Ectodermal cell (in vitro differentiated cells): ENCODE data around the gene SEZ6. TPM values are rescaled to one million over a fixed set of nuclear protein-coding genes. Genes with fewer than 3 reads are reported as not detected.

Source experiments
- H3K27ac ChIP-seq: 2 replicates; pipeline ENCODE4 v1.7.0; 2013; ENCODE audit warnings: mild to moderate bottlenecking, low read depth, low read length; ENCODE audit not compliant: insufficient read depth, poor library complexity, severe bottlenecking
- H3K27me3 ChIP-seq: 2 replicates; pipeline ENCODE4 v1.7.0; 2013; ENCODE audit warnings: mild to moderate bottlenecking, low read length; ENCODE audit not compliant: insufficient read depth, control insufficient read depth, poor library complexity, severe bottlenecking
- H3K36me3 ChIP-seq: one replicate; pipeline ENCODE4 v1.7.0; 2013; ENCODE audit warnings: low read length; ENCODE audit not compliant: control insufficient read depth, insufficient read depth
- H3K4me1 ChIP-seq: one replicate; pipeline ENCODE4 v1.7.0; 2013; ENCODE audit warnings: low read length; ENCODE audit not compliant: control insufficient read depth, insufficient read depth
- H3K4me3 ChIP-seq: 2 replicates; pipeline ENCODE4 v1.7.0; 2013; ENCODE audit warnings: low read depth, low read length, control low read depth; ENCODE audit not compliant: insufficient read depth
- H3K9me3 ChIP-seq: 2 replicates; pipeline ENCODE4 v1.7.0; 2013; ENCODE audit warnings: mild to moderate bottlenecking, low read length, moderate library complexity; ENCODE audit not compliant: control insufficient read depth
- whole genome bisulfite sequencing, 2 experiments: methylation state at CpG; one replicate each; pipeline ENCODE4 v1.1.7; 2013; ENCODE audit warnings: missing lambda C conversion rate in 2 of 2; 5-methylcytosine and 5-hydroxymethylcytosine counted together
- polyA plus RNA-seq, 4 experiments: library from polyadenylated mRNA; stranded (reverse); fragments of 50-300 nt; gene quantifications; one replicate each; pipeline ENCODE4 v1.2.3, GENCODE V29; 2013

Gene SEZ6
- 47.8 TPM for polyA plus RNA-seq (2013, experiment 1 of 4)
- 37.3 TPM for polyA plus RNA-seq (2013, experiment 2 of 4)
- polyA plus RNA-seq (2013, experiment 3 of 4) = 28.5 TPM
- 26.5 TPM for polyA plus RNA-seq (2013, experiment 4 of 4)

DNA sequence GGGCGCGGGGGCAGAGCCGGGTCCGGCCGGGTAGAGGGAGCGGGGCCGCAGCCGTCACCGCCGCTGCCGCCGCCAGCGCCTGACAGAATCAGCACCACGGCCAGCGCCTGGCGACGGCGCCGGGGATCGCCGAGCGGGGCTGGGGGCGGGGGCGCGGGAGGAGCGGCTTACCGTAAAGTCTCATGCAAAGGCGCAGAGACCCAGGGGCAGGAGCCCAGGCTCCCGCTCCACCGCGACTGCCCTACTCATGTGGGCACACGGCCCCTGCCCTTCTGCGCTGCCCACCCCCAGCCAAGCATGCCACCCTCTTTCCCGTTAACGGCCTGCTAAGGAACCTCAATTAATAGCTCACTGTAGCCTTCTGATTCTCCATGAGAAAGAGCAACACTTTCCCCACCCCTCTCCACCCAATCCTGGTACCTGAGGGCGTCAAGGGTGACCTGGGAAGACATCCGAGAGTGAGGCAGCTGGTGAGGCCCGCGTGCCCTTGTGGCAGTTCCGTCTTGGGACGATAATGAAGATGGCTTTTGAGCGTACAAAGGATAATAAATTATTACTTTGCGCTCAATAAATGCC is at the start of gene SEZ6:
TSS of gene SEZ6 (minus strand) at position 98 of the 576 bp plus-strand sequence. CDS start 164 bp downstream, outside the sequence.
- WGBS, 2 experiments = 5 to 6% methylated on average over 43 of the region's 43 CpGs
- peaks cover 50% of the 10 kb centered on the region for H3K4me1 ChIP-seq
- H3K36me3 ChIP-seq = no peaks in the 10 kb centered on the region
- peak within 1 kb of the TSS; percentile 36 for H3K4me3 ChIP-seq
- no peaks in the 10 kb centered on the region for H3K9me3 ChIP-seq
- H3K27me3 ChIP-seq = peaks cover 36% of the 10 kb centered on the region
- no peak within 1 kb of the TSS for H3K27ac ChIP-seq

DNA sequence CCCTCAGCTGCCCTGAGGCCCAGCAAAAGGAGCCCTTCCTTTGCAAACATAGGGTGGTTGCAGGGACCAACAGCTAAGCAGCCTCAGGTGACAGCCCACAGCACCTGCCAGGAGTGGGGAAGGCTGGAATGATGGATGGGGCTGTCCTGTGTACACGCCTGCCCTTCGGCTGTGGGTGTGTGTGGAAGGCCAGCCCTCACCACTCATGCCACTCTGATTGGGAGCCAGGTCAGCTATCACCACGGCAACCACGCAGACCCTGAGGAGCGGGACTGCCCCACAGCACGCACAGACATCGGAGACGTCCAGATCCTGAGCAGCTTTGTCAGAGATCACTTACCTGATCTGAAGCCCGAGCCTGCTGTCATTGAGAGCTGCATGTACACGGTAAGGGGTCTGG is 49.0 kb upstream of the SEZ6 start:
- H3K27ac ChIP-seq = no peak overlapping the region
- H3K4me3 ChIP-seq = no peak overlapping the region
- no peaks in the 10 kb centered on the region for H3K27me3 ChIP-seq
- H3K9me3 ChIP-seq = no peaks in the 10 kb centered on the region
- WGBS, 2 experiments = 88 to 89% methylated on average over 10 of the region's 10 CpGs
- H3K36me3 ChIP-seq = no peaks in the 10 kb centered on the region
- peaks cover 21% of the 10 kb centered on the region for H3K4me1 ChIP-seq

DNA sequence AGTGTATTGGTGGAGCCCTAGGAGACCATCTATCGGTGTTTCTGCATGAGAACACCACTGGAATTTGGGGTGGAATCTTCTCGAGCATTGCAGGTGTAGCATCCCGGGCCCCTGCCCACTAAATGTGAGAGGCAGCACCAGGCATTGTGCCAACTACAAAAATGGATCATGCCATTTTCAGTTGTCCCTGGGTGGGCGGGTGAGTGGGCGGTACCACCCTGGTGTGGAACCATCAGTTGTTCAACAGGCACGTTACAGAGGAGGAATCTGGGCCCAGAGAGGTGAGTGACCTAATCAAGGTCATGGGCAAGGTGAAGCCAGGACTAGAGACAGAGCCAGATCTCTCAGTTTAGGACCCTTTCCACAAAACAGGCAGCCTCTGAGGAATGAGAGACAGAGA is 45.9 kb upstream of the SEZ6 start:
- Histone ChIP-seq H3K27me3 (no peaks in the 10 kb centered on the region), H3K4me1 (peaks cover 40% of the 10 kb centered on the region), H3K27ac (peak overlapping the region; percentile 20), H3K9me3 (no peaks in the 10 kb centered on the region), H3K4me3 (no peak overlapping the region), H3K36me3 (no peaks in the 10 kb centered on the region)
- WGBS, 2 experiments = 89 to 91% methylated on average over 6 of the region's 6 CpGs

DNA sequence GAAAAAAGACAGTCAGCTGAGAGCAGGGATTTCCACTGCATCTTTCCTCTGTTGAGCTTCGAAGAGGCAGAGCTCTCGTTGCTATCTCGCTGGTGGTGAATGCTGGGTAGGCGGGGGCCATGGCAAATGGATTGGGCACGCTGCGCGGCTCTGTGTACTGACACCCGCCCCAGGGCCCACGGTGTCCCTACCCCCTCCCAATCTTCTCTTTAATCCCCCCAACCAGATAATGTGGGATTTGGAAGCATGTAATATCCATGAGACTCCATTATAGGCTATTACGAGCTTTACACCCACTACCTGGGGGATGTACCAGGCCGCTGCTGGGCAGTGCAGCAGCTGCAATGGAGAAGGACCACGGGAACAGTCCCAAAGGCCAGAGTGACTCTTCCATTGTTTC is 45.4 kb upstream of the SEZ6 start:
- Histone ChIP-seq H3K36me3 (no peaks in the 10 kb centered on the region), H3K4me3 (no peak overlapping the region), H3K4me1 (peaks cover 40% of the 10 kb centered on the region), H3K27ac (peak overlapping the region; percentile 20), H3K27me3 (no peaks in the 10 kb centered on the region), H3K9me3 (no peaks in the 10 kb centered on the region)
- WGBS, 2 experiments = 52 to 75% methylated on average over 12 of the region's 12 CpGs

DNA sequence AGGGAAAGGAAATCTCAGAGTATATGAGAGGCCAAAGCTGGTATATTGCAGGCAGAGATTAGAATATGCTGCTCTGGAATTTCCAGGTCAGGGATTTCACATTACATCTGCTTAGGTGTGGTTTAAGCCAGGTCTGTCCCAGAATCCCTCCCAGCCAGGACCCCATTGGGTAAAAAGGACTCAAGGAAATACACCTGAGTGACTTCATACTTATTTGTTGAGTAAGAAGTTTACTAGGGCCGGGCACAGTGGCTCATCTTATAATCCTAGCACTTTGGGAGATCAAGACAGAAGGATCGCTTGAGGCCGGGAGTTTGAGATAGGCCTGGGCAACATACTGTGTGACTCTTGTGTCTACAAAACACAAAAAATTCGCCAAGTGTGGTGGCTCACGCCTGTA is 44.3 kb upstream of the SEZ6 start:
- WGBS, 2 experiments = 92 to 97% methylated on average over 5 of the region's 5 CpGs
- H3K4me1 ChIP-seq = peaks cover 34% of the 10 kb centered on the region

GRCh38 chr17:29049541-29050145 is 43.8 kb upstream of the SEZ6 start:
- H3K36me3 ChIP-seq = no peaks in the 10 kb centered on the region
- H3K27me3 ChIP-seq = no peaks in the 10 kb centered on the region
- H3K27ac ChIP-seq = no peak overlapping the region
- WGBS, 2 experiments = 90 to 91% methylated on average over 11 of the region's 11 CpGs
- no peaks in the 10 kb centered on the region for H3K9me3 ChIP-seq
- H3K4me1 ChIP-seq = peaks cover 28% of the 10 kb centered on the region
- H3K4me3 ChIP-seq = no peak overlapping the region

More for the DNA sequence above, 44.3 kb upstream of the SEZ6 start:
- no peak overlapping the region for H3K4me3 ChIP-seq
- H3K36me3 ChIP-seq = no peaks in the 10 kb centered on the region
- no peak overlapping the region for H3K27ac ChIP-seq
- H3K27me3 ChIP-seq = no peaks in the 10 kb centered on the region
- no peaks in the 10 kb centered on the region for H3K9me3 ChIP-seq

- Histone ChIP-seq H3K4me3 (no peak overlapping the region), H3K27ac (peak overlapping the region; percentile 52)
- WGBS, 2 experiments = 58 to 65% methylated on average over 10 of the region's 10 CpGs
These were observed 42.9 kb upstream of the SEZ6 start for GRCh38 chr17:29048440-29049368.

GRCh38 chr17:29046473-29046839 is 40.6 kb upstream of the SEZ6 start:
- no peaks in the 10 kb centered on the region for H3K9me3 ChIP-seq
- H3K4me3 ChIP-seq = no peak overlapping the region
- no peaks in the 10 kb centered on the region for H3K36me3 ChIP-seq
- 95 to 97% methylated on average over 5 of the region's 5 CpGs for WGBS, 2 experiments
- no peak overlapping the region for H3K27ac ChIP-seq
- no peaks in the 10 kb centered on the region for H3K27me3 ChIP-seq
- peaks cover 40% of the 10 kb centered on the region for H3K4me1 ChIP-seq

More at GRCh38 chr17:29048440-29049368, 42.9 kb upstream of the SEZ6 start:
- no peaks in the 10 kb centered on the region for H3K9me3 ChIP-seq
- H3K36me3 ChIP-seq = no peaks in the 10 kb centered on the region
- peaks cover 31% of the 10 kb centered on the region for H3K4me1 ChIP-seq
- H3K27me3 ChIP-seq = no peaks in the 10 kb centered on the region

GRCh38 chr17:29045734-29046472 is 40.1 kb upstream of the SEZ6 start:
- Histone ChIP-seq H3K9me3 (no peaks in the 10 kb centered on the region), H3K27ac (no peak overlapping the region), H3K36me3 (no peaks in the 10 kb centered on the region), H3K4me1 (peaks cover 40% of the 10 kb centered on the region), H3K4me3 (no peak overlapping the region), H3K27me3 (no peaks in the 10 kb centered on the region)
- 84 to 88% methylated on average over 7 of the region's 7 CpGs for WGBS, 2 experiments
